B cell (primary cell): ENCODE results near the gene PDCD1LG2.

Experiments used
- CTCF ChIP-seq: fragments of 200-600 bp; IDR thresholded peaks from one replicate; pipeline ENCODE4 v1.8.0; 2022; ENCODE audit warnings: antibody characterized with exemption, mild to moderate bottlenecking
- EZH2 ChIP-seq: IDR thresholded peaks from 2 replicates; pipeline ENCODE4 v1.6.1; 2012; ENCODE audit warnings: borderline replicate concordance, low read depth, mild to moderate bottlenecking, moderate library complexity, low read length; ENCODE audit not compliant: insufficient read depth, poor library complexity, severe bottlenecking

- no peak for TF ChIP-seq CTCF
- no peak for TF ChIP-seq EZH2
Observed at GRCh38 chr9:5617749-5618148, 107.4 kb downstream of the PDCD1LG2 start.
